Stimulated activated CD4-positive, alpha-beta T cell treated with anti-CD3 and anti-CD28 coated beads, TNF-alpha, amount 100 ng/mL, for 4 hours (primary cell): Measurements from ENCODE around the gene PLBD2.
A peak's percentile ranks its signal among the peaks of the same experiment; 100 is the strongest.

Experiments
- DNase-seq, 3 experiments: peaks; one replicate each; pipeline ENCODE4 v3.0.0-alpha.2; 2020; ENCODE audit warnings: low read depth in 3 of 3

Gene PLBD2

DNA sequence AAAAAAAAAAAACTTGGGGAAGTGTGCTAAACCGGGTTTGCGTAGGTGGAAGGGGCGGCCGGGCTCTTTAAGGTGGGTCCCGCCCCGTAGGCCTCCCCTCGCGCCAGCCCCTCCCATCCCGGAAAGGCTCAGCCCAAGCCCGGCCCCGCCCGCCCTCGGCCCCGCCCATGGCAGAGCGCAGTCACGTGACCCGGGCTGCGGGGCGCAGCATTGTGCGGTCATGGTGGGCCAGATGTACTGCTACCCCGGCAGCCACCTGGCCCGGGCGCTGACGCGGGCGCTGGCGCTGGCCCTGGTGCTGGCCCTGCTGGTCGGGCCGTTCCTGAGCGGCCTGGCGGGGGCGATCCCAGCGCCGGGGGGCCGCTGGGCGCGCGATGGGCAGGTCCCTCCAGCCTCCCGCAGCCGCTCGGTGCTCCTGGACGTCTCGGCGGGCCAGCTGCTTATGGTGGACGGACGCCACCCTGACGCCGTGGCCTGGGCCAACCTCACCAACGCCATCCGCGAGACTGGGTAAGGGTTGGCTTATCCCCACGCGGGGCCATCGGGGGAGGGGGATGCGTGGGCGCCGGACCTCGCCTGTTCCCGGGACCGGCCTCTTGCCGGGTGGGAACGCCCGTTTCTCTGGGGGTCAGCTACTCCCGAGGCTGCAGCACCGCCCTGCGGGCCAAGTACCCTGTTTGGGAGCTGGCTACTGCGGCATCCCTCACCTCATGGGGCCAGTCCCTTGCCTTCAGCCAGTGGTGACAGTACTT lies at the start of gene PLBD2:
TSS of gene PLBD2 (plus strand) at position 207 of the 752 bp plus-strand sequence. CDS start at position 221, 14 bp downstream.
- DNase-seq, result peak; percentile 91 to 94 (median 92)

GRCh38 chr12:113310489-113310888 lies 47.9 kb upstream of the PLBD2 start:
- DNase-seq, result no peak

GRCh38 chr12:113314121-113314529 lies 44.3 kb upstream of the PLBD2 start:
- no peak for DNase-seq

- no peak for DNase-seq
These were observed 43.0 kb upstream of the PLBD2 start for GRCh38 chr12:113315358-113315757.

GRCh38 chr12:113316155-113316554 lies 42.2 kb upstream of the PLBD2 start:
- DNase-seq, result no peak

DNA sequence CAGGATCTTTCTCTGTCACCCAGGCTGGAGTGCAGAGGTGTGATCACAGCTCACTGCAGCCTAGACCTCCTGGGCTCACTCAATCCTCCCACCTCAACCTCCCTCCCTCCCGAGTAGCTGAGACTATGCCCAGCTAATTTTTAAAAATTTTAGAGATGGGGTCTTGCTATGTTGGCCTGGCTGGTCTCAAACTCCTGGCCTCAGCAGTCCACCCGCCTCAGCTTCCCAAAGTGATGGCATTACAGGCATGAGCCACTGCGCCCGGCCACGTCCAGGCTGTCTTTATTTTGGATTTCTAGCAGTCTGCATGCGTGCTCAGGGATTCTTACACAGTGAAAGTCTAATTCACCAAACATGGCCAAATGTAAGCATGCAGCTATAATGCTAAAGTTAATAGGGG lies 41.3 kb upstream of the PLBD2 start:
- no peak for DNase-seq

GRCh38 chr12:113318046-113318656 lies 40.2 kb upstream of the PLBD2 start:
- no peak for DNase-seq

- DNase-seq, result no peak
These were observed 39.3 kb upstream of the PLBD2 start for GRCh38 chr12:113318900-113319628.

- DNase-seq, result no peak
These were observed 38.0 kb upstream of the PLBD2 start for GRCh38 chr12:113320401-113320800.

DNA sequence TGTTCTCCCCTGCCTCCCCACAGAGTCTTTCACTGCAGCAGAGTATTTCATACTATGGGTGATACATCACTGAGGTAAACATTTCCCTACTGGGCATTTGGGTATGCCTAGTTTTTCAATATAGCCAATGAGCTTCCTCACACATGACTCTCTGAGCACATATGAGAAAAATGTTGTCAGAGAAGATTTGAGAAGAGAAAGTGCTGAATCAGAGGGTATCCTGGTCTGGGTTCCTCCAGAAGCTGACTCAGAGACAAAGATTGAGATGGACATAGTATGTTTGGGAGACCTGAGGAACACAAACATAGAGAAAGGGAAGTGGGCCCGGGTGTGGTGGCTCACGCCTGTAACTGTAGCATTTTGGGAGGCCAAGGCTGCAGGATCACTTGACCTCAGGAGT lies 36.0 kb upstream of the PLBD2 start:
- DNase-seq, result no peak

GRCh38 chr12:113325916-113326315 lies 32.5 kb upstream of the PLBD2 start:
- no peak for DNase-seq

- DNase-seq, result no peak
These were observed 31.5 kb upstream of the PLBD2 start for GRCh38 chr12:113326775-113327395.

- no peak for DNase-seq
These were observed 30.0 kb upstream of the PLBD2 start for GRCh38 chr12:113328368-113328889.

DNA sequence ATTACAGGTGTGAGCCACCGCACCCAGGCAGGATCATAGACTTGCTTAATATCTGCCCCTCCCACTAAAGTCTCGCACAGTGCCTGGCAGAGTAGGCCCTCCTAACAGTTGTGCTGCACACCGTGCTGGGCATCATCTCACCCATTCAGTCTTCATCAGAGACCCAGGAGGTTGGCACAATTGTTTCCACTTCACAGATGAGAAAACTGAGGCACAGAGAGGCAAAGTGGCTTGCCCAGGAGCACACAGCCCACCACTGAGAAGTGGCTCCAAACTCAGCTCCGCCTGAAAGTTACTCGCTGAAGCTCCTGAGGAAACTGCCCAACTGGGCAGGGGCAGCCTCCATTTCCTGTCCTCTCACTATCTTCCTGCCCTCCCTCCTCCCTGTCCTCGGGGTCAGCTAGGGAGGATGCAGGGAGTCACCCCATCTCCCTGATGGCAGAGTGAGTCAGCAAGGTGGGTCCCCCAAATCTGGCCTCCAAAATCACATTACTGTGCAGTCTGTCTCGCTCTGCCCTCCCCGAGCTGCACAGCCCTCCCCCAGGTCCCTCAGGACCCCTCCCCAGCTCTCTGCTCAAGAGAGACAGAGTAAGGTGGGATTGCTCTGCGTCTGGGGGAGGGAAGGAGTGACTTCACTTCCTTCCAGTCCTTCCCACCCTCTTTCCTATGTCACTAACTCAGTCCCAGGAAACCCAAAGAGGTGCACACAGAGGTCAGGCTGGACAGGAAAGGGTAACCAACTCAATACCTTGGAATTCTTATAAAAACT lies 29.2 kb upstream of the PLBD2 start:
- no peak for DNase-seq

GRCh38 chr12:113329791-113330417 lies 28.5 kb upstream of the PLBD2 start:
- DNase-seq, result no peak

DNA sequence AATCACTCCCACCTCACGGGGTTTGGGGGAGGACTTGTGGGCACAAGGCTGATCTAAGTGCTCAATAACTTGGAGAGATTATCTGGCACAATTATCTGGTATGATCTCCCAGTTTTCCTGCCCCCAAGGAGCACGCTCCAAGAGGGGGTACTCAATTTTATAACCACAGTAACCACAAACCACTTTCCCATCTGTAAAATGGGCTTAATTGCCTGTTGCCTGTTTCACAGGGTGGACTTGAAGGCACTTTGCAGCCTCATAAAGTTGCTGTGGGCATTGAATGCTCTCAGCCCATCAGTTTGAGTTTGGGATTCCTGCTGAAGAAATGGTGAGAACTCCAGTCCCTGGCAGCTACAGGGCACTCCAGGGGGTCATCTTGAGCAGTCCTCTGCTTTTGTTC lies 27.9 kb upstream of the PLBD2 start:
- no peak for DNase-seq

GRCh38 chr12:113332688-113333417 lies 25.5 kb upstream of the PLBD2 start:
- DNase-seq, result no peak

DNA sequence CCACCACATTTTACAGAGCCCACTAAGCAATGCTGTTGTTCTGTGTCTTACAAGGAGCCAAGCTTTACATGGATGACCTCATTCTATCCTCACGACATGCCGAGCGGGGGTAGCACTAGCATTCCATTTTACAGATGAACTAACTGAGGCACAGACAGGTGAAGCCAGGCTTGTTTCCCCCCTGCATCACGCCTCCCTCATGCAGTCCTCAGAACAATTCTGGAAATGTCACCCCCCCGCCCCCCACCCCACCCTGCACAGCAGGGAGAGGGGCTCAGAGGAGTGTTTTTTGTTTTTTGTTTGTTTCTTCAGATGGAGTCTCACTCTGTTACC lies 25.0 kb upstream of the PLBD2 start:
- DNase-seq, result no peak

GRCh38 chr12:113333877-113334785 lies 24.3 kb upstream of the PLBD2 start:
- DNase-seq, result no peak
